NCI-H146 (cell line): Measurements from ENCODE around the gene GKN2.

Experiments
- DNase-seq: peaks from one replicate; lab custom pipeline; 2025; lab: John Stamatoyannopoulos, UW

Gene GKN2, protein sequence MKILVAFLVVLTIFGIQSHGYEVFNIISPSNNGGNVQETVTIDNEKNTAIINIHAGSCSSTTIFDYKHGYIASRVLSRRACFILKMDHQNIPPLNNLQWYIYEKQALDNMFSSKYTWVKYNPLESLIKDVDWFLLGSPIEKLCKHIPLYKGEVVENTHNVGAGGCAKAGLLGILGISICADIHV

DNA sequence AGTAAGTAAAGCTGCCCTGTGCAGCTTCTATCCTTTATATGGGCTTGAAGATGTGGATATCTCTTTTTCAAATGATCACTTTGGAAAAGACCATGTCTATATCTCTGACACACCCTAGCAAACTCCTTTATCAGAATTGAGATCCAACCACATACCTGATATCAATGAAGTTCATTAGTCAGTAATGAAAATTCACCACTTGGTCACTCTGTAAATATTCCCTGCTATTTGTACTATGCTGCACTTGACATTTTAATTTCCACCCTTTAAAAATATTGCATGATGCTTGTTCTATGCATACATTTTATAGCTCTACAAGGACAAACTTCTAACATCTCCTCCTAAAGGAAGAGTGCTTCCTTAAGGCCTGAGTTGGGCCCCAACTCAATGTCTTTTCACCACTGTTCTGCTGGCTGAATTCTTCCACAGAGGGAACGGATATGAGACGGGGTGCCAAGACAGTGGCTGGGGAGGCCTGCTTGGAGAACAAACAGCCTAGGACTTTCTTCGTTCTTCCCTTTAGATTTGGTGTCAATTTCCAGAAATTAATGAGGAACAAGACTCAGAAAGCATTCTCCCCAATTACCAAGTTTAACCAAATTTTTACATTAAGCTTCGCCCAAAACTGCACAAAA, at the start of gene GKN2:
TSS of gene GKN2 (minus strand) at position 7 of the 635 bp plus-strand sequence. CDS start 32 bp downstream, outside the sequence.
- no peak for DNase-seq

DNA sequence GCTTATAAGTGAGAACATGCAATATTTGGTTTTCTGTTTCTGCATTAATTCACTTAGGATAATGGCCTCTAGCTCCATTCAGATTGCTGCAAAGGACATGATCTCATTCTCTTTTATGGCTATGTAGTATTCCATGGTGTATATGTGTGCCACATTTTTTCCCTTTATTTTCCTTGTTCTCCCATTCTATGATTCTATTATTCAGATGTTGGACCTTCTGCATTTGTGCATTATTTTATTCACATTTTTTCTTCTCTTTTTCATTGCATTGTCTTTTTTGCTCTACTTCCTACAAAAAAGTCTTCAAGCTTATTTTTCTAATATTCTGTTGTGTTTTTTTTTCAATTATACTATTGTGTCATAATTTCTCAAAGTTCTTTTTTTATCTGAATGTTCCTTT, 49.2 kb upstream of the GKN2 start:
- DNase-seq: no peak

DNA sequence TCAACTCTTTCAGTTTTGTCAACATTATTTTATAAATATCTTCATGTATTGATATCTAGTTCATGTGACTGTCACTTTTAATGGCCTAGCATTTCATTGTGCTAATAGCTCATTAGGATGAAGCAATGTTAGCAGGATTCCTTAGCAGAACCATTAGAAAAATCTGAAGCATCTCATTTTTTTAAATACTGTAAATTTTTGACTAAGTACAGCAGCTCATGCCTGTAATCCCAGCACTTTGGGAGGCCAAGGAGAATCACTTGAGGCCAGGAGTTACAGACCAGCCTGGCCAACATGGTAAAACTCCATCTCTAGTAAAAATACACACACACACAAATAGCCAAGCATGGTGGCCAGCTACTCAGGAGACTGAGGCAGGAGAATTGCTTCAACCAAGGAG, 44.7 kb upstream of the GKN2 start:
- DNase-seq: no peak

DNA sequence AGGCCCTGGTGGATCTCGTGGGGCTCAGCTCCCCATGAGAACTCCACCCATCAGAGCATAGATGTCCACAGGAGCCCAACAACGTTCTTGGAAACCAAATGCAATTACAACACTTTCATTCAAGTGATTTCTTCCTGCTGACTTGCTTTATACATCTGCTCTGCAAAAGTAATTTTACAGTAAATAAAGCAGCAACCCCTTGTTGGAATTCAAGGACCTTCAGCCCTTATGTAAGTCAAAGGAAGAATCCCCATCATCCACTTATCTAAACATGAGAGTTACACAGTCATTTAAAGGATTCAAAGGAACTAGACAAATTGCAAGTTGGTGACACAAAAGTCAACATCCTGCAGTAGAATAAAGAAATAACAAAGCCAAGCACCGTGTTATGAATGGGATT, 43.2 kb upstream of the GKN2 start:
- DNase-seq: no peak

DNA sequence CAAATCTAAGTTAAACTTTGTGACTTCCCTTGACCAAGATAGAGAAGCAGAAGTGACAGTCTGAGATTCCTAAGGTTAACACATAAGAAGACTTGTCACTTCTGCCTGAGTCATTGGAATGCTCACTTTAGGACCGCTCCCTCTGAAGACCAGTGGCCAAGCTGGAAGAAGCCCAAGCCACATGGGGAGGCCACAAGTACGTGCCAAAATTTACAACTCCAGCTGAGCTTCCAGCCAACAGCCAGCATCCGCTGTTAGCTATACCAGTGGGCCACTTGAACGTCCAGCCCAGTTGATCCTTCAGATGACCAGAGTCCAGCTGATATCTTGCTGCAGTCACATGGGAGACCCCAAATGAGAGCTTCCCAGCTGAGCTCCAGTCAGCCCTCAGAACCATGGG, 42.2 kb upstream of the GKN2 start:
- DNase-seq: no peak

DNA sequence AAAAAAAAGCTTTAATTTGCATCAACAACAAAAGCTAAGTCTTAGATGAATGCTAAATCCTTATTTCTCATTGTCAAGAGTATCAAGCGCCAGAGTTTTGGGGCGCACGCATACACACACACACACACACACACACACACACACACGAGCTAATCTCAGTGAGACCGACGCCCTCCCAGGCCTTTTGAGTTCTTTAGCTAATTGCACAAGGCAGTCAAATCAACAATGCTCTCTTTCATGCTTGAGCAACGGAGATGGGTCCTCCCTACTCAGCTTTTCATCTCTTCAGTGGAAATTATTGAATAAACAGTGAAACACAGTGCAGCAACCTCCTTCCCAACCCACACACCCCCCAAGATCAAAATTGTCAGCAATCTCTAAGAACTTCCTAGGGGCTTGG, 41.0 kb upstream of the GKN2 start:
- DNase-seq: no peak

DNA sequence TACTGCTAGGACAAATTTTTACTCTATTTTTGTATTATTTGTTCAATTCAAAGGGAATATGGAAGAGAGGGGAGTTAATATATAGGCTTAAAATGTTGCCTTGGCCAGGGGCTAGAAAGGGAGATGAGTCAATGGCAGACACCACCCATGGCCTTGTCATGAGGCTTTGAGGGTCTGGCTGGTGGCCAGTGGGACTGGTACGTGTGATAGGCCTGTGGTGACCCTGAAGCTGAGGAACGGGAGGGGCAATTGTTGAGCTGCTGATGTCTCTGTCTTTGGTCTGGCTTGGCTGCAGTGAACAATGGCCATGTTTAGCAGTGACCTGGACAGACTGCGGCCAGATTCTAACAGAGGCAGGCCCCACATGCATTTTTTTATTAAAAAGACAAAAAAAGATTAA, 40.2 kb upstream of the GKN2 start:
- DNase-seq: no peak

DNA sequence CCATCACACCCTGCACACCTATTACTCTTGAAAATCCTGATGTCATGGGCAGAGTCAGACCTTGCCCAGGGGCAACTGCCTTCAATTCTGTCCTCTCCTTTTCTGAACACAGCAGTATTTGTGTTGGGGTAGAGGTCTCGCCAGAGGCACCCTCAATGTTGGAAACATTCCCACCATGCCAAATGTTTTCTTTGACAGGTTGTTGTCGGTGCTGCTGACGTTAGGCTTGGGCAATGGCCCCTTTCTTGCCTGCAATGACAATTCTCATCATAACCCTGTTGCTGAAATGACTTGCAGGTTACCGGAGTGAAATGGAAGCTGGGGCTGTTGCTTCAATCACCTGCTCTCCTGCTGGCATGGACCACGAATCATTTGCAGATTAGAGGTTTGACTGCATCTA, 39.6 kb upstream of the GKN2 start:
- DNase-seq: no peak

DNA sequence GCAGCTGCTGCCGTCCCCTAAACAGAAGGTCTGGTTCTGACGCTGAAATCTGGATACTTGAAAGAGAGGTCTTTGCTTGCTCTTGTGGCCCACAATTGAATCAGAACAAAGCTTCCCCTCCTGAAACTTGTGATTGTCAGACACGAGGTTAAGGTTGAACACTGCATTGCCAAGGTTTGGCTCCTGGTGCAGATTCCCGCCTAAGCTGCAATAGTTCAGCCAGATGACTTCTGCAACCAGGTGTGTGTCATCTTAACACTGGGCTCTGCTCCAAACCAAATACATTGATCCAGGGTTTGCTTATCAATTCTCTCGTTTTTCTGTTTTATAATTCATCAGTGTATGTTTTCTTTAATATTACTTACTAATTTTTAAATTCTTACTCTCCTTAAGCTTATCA, 36.3 kb upstream of the GKN2 start:
- DNase-seq: no peak

DNA sequence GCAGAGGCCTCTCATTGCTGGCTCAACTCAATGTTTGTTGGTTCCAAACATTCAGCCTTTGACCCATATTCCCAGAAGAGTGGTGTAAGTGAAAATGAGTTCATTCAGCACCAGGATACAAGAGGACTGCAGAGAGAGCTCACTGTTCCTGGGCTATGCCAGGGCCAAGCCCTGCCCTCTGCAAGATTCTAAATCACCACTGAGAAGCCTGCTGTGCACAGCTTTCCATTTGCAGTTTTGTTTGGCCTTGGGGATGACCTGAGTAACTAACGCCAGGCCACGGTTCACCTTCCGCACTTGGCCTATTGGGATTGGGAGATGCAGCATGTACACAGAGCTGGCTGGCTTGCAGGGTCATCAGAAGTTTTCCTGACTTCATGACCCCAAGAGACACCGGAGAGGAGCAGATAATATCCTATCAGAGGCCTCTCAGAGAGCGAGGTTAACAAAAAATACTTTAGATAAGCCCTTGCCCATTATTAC, 34.4 kb upstream of the GKN2 start:
- DNase-seq: no peak

DNA sequence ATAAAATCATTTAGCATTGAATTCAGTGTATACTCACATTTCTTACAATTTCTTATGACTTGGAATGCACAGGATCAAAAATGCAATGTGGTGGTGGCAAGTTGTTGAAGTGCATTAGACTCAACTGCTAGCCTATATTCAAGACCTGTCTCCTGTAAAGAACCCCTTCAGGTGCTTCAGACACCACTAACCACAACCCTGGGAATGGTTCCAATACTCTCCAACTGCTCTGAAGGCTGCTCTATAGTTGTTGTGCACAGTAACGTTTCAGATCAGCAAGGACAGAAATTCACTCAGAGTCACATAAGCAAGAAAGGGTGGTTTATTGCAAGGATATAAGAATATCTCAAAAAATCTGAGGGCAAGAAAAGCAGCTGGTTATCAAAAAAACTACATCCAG, 28.3 kb upstream of the GKN2 start:
- no peak for DNase-seq

DNA sequence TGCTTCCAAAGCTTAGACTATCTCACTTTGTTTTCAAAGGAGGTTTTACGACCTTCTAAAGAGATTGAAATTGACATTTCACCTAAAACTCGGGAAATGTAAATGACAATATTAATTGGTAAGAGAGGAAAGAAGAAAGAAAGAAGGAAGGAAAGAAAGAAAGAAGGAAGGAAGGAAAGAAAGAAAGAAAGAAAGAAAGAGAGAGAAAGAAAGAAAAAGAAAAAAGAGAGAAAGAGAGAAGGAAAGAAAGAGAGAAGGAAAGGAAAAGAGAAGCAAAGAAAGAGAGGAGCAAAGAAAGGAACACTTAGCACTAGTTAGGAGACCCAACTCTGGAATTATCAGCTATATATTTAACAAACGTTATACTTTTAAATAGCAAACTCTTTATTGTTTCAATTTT, 25.4 kb upstream of the GKN2 start:
- no peak for DNase-seq

DNA sequence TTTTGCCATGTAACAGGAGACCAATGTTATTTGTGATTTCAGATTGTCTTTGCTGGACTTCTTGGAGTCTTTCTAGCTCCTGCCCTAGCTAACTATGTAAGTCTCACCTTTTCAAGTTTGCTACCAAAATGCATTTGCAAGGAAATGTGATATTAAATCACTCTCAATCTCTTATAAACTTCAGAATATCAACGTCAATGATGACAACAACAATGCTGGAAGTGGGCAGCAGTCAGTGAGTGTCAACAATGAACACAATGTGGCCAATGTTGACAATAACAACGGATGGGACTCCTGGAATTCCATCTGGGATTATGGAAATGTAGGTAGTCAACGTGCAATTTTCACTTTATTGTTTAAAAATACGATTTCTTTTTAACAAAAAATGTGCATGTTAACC, 24.8 kb upstream of the GKN2 start:
- DNase-seq: no peak

DNA sequence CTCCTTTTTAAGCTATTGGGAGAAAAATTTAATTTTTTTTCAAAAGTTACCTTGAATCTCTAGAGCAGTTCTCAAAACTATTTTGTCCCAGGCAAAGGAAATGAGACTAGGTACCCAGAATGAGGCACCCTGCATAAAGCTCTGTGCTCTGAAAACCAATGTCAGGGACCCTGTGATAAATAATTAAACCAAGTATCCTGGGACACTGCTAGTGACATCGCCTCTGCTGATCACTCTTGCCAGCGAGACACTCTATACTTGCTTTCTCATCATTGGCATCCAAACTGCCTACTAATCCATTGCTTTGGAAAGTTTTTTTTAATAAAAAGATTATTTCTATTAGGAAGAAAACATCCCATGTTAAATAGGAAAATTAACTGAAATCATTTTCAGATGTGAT, 23.2 kb upstream of the GKN2 start:
- no peak for DNase-seq

DNA sequence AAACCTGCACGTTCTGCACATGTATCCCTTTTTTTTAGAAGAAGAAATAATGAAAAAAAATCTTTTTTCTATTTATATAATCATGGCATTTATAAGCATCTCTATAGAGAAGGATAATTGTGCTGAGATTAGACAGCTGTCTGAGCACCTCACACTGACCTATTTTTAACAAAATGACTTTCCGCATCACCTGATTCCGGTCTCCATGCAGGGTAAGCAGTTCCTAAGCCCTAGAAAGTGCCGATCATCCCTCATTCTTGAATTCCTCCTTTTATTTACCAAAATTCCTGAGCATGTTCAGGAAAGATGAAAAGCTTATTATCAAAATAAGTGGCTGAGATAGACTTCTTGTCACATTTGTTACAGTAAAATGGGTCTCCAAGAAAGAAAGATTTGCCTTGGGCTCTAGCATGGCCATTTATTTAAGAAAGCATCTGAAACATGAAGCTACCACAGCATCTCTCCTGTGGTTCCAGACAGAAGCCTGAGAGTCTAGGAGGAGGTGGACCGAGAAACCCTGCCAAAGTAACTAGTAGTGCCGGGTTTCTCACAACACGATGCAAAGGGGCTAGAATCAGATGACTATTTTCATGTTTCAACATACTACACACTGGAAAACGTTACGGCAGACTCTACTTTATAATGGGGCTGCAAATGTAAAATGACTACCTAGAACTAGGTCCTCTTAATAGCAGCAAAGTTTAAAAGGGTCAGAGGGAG, 22.4 kb upstream of the GKN2 start:
- no peak for DNase-seq

DNA sequence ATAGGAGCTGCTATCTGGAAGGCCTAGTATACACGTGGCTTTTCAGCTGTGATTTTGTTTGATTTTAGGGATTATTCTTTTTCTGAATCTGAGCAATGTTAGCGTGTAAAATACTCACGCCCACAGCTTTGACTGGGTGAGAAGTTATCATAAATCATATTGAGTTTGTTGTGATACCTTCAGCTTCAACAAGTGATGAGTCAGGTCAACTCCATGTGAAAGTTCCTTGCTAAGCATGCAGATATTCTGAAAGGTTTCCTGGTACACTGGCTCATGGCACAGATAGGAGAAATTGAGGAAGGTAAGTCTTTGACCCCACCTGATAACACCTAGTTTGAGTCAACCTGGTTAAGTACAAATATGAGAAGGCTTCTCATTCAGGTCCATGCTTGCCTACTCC, 21.6 kb upstream of the GKN2 start, which contains the start of gene GKN1:
TSS of gene GKN1 (plus strand) at position 386 of the 400 bp plus-strand sequence. CDS start 42 bp downstream, outside the sequence.
- DNase-seq: no peak

DNA sequence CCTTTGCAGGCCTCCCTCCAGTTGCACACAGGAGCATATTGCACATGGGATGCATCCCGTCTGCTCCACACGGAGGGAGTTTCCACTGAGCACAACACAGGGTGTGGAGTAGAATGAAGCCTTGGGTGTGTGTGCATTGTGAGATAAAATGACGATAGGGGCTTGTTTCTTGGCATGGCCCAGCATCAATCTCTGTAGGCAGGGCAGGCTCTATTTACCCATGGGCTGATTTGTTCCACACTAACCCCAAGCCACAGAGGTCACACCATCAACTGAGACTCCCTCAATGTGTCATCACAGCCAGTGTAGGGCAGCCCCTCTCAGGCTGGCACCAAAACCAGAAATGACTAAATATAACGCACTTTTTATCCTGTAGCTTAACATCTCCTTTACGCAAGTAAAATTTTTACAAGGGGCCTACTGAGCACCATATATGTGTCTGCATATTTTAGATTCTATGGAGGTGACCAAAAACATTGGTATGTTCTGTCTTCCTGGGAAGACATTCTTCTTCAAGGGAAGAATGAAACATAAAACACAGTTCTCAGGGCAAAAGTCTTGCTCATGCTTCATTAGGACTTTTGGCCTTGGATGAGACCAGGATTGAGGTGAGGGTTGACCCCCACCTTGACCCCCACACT, 19.0 kb upstream of the GKN2 start:
- no peak for DNase-seq

DNA sequence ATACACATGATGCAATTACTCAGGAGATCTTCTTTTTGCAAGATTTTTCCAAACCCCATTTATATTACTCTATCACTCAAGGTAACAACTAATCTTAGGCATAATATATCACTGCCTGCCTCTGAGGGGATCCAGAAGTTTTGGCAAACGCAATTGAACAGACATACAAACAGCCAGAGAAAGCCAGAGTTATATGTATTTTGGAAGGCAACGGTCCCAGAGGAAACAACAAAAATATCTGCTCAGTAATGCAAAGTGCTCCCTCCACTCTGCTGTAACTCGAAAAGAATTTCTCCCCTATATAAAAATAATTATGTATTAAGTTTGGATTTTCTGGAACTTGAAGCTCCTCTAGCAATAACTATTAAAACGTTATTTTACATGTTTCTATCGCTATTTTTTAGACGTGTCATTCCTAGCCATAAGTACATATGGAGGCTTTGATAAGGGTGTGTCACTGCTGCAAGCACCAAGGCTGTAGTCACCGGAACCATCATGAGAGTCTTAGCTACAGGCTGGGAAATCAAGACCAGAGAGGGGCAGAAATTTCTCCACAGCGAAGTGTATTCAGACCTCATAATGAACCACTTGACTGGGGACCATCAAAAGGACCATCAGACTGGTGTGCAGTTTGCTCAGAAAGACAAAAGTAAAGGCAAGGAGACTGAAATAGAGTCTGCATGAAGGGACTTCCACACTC, 18.0 kb upstream of the GKN2 start:
- DNase-seq: no peak

DNA sequence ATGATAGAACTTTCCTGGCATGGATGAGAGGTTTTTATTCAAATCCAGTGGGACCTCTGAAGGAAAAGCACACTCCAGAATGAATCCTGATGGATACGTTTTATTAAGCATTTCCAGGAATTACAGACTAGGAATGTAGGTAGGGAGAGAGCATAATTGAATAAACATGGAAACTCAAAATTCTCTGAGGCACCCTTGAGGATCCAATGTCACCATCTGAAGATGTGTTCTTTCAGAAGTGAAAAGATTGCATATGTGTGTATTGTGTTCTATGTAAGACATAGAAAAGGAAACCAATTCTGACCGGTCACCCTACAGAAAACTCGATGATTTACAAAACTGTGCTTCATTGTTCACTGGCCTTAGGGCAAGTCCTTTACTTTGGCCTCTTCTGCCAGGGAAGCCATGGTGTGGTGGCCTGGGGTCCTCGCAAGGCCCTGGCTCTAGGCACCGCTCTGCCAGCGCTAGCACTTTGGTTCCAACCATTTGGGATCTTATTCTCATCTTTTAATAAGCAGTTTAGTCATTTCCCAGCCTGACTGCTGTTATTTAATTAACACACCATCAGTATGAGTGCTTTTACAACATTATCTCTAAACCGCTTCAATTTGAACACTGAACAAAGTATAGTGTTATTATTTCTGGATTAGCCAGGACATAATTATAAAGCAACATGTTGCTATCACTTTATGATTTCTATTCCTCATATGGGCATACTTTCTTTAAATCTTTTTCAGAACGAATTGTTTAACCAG, 17.2 kb upstream of the GKN2 start:
- DNase-seq: no peak

DNA sequence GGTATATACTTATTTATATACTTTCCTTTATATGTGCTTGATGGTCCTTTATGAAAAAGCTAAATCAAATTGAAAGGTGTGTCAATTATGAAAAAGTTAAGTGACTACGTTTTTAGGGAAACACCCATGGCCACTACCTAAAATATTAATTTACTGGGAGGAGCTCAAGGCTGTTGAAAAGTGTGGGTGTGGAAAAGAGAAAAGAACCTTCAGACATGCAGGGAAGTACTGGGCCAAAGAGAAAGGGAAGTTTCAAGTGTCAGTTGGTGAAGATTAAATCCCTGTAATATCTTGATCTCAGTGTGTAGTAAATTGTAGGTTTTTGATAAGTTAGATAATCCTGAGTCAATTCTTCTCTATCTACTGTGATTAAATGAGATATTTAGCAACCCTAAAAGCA, 15.5 kb upstream of the GKN2 start:
- no peak for DNase-seq

DNA sequence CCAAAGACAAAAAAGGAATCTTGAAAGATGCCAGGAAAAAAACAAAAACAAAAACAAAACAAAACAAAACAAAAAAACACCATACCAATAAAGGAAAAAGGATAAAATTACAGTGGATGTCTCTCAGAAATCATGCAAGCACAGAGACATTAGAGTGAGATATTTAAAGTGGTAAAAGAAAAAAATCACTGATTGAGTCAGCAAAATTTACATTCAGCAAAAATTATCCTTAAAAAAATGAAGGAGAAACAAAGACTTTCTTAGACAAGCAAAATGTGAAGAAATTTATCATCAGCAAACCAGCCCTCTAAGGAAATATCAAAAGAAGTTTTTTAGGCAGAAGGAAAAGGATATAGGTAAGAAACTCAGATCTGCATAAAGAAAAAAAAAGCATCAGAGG, 11.6 kb upstream of the GKN2 start:
- no peak for DNase-seq

DNA sequence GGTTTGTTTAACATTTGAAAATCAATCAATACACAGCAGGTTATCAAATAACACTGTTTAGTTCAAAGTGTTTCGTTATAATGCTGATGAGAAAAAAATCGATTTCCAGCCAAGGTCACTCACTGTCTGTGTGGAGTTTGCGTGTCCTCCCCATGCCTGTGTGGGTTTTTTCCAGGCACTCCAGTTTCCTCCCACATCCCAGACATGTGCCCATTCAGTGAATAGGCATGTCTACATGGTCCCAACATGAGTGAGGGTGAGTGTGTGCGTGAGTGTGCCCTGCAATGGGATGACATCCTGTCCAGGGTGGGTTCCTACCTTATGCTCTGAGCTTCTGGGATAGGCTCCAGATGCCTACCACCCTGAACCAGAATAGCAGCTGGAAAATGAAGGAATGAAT, 8.7 kb upstream of the GKN2 start:
- DNase-seq: peak; percentile 46
